PC-9 (cell line): ENCODE data around the gene UNC119.

ENCODE experiments used
- CTCF ChIP-seq: fragments of 200-600 bp; sonication (generic); conservative IDR thresholded peaks from 2 replicates; pipeline ENCODE4 v1.6.1; 2017; ENCODE audit warnings: mixed run types, antibody characterized with exemption, mild to moderate bottlenecking, moderate library complexity
- EZH2 ChIP-seq: fragments of 200-600 bp; sonication (generic); IDR thresholded peaks from 2 replicates; pipeline ENCODE4 v1.8.0; 2017; ENCODE audit warnings: antibody characterized with exemption, low read depth

DNA sequence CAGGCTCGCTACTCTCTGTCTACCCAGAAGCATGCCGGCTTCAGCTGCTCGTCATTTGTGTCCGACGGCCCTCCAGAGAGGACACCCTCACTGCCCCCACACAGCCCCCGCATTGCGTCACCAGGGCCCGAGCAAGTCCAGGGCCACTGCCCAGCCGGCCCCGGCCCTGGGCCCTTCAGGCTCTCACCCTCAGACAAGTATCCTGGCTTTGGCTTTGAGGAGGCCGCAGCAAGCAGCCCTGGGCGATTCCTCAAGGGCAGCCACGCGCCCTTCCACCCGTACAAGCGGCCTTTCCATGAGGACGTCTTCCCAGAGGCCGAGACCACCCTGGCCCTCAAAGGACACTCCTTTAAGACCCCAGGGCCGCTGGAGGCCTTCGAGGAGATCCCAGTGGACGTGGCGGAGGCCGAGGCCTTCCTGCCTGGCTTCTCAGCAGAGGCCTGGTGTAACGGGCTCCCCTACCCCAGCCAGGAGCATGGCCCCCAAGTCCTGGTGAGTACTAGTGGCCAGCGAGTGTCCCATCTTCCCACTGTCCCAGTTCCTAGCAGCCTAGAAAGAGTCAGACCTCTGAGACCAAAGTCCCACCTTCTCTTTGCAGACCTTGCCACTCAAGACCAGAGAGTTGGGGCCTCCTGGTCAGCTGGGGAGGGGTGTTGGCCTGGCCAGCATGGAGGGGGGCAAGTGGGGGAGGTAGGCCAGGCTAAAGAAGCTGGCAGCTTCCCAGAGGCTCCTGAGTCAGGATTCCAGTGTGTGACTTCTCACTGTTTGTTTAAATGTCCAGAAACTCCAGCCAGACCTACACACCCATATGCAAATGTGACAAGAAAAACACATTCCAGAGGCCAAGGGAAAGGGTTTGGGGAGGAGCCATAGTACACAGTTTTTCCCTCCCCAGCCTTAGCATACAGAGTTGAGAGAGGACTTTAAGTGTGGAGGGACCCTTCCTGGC, 27.7 kb downstream of the UNC119 start:
- no peak for TF ChIP-seq CTCF
- TF ChIP-seq EZH2: no peak
